Activated CD4-positive, alpha-beta T cell treated with anti-CD3 and anti-CD28 coated beads for 36 hours (primary cell): ENCODE measurements around the gene TM9SF3. TPM values are rescaled to one million over a fixed set of nuclear protein-coding genes. Genes with fewer than 3 reads are reported as not detected.
"Not testable (repeated sequence)": the region's sequence is repeated elsewhere in the genome, so short reads cannot be mapped to it uniquely, and the experiment has no call there.

Source experiments
- ATAC-seq: fragments of 200-7000 bp; cut with Tn5 transposase; one replicate; pipeline ENCODE4 v1.10.0; 2021; ENCODE audit warnings: mild to moderate bottlenecking, moderate library complexity
- CTCF ChIA-PET: fragments of 350-600 bp; sonication (Branson Sonifier 250); formaldehyde crosslinking; loops from one replicate; lab custom pipeline; 2021; ENCODE audit warnings: antibody characterized with exemption; lab: Charles Lee
- POLR2A ChIA-PET: fragments of 350-600 bp; sonication (Branson Sonifier 250); formaldehyde crosslinking; loops from one replicate; lab custom pipeline; 2021; ENCODE audit warnings: antibody characterized with exemption, inconsistent platforms; lab: Charles Lee
- DNase-seq: peaks from one replicate; pipeline ENCODE4 v3.0.0-alpha.2; 2020
- H3K27ac Mint-ChIP-seq: one replicate; pipeline ENCODE4 v1.8.0; 2021; ENCODE audit warnings: mixed read lengths
- H3K27me3 Mint-ChIP-seq: one replicate; pipeline ENCODE4 v1.8.0; 2021; ENCODE audit warnings: mixed read lengths
- H3K36me3 Mint-ChIP-seq: one replicate; pipeline ENCODE4 v1.8.0; 2021; ENCODE audit warnings: low read depth, mixed read lengths
- H3K4me1 Mint-ChIP-seq: one replicate; pipeline ENCODE4 v1.8.0; 2021; ENCODE audit warnings: mixed read lengths
- H3K4me3 Mint-ChIP-seq: one replicate; pipeline ENCODE4 v1.8.0; 2021; ENCODE audit warnings: mild to moderate bottlenecking, moderate library complexity, mixed read lengths
- H3K9me3 Mint-ChIP-seq: one replicate; pipeline ENCODE4 v1.8.0; 2021; ENCODE audit warnings: low read depth, mixed read lengths
- intact Hi-C, 2 experiments: fragments of 100-400 bp; cut with DNase I in 1 of 2; cut with micrococcal nuclease in 1 of 2; formaldehyde crosslinking; loops; one replicate each; pipeline versions ENCODE4 v1.14.2 to v1.15.1; 2022 to 2024; cut with DNase I, micrococcal nuclease
- total RNA-seq, 2 experiments: library from RNA; stranded (reverse); gene quantifications; one replicate each; pipeline ENCODE4 v1.2.3, GENCODE V29; 2021

TM9SF3 gene
- total RNA-seq, 2 experiments from 2014 or later = 45.3 to 70.2 TPM

GRCh38 chr10:96579133-96579532, 7.7 kb downstream of the TM9SF3 start:
- H3K4me1 Mint-ChIP-seq = peaks cover 65% of the 10 kb centered on the region
- ChIA-PET POLR2A (no interaction called here), CTCF (no interaction called here)
- H3K36me3 Mint-ChIP-seq = peaks cover 40% of the 10 kb centered on the region
- H3K27ac Mint-ChIP-seq = no peak overlapping the region
- ATAC-seq = no peak
- H3K27me3 Mint-ChIP-seq = no peaks in the 10 kb centered on the region
- intact Hi-C loops = no loop called here
- no peak for DNase-seq
- H3K4me3 Mint-ChIP-seq = no peak overlapping the region
- no peaks in the 10 kb centered on the region for H3K9me3 Mint-ChIP-seq

GRCh38 chr10:96578633-96579032, 8.2 kb downstream of the TM9SF3 start:
- Mint-ChIP-seq H3K4me1 (peaks cover 65% of the 10 kb centered on the region), H3K27ac (no peak overlapping the region), H3K9me3 (no peaks in the 10 kb centered on the region), H3K36me3 (peaks cover 42% of the 10 kb centered on the region), H3K27me3 (no peaks in the 10 kb centered on the region), H3K4me3 (no peak overlapping the region)
- intact Hi-C loops = no loop called here
- DNase-seq (no peak), ATAC-seq (no peak)
- POLR2A ChIA-PET = no interaction called here
- CTCF ChIA-PET = no interaction called here

- CTCF ChIA-PET = interaction anchor here (0.6 kb wide), 1 partner anchor 1299 kb away, joined by 3 read pairs; no protein-coding TSS in a partner anchor
- ATAC-seq (peak; percentile 33), DNase-seq (no peak)
- peaks cover 41% of the 10 kb centered on the region for H3K36me3 Mint-ChIP-seq
- peak overlapping the region; percentile 20 for H3K27ac Mint-ChIP-seq
- H3K4me1 Mint-ChIP-seq = peaks cover 65% of the 10 kb centered on the region
- intact Hi-C loops = no loop called here
- no peaks in the 10 kb centered on the region for H3K9me3 Mint-ChIP-seq
- H3K27me3 Mint-ChIP-seq = no peaks in the 10 kb centered on the region
- POLR2A ChIA-PET = no interaction called here
- no peak overlapping the region for H3K4me3 Mint-ChIP-seq
Observed at GRCh38 chr10:96578022-96578421, 8.8 kb downstream of the TM9SF3 start.

- H3K4me3 Mint-ChIP-seq = no peak overlapping the region
- peaks cover 68% of the 10 kb centered on the region for H3K4me1 Mint-ChIP-seq
- ChIA-PET POLR2A (interaction anchor here (0.6 kb wide), 1 partner anchor 889 kb away, joined by 4 read pairs; no protein-coding TSS in a partner anchor), CTCF (no interaction called here)
- DNase-seq (no peak), ATAC-seq (no peak)
- intact Hi-C loops = no loop called here
- no peaks in the 10 kb centered on the region for H3K27me3 Mint-ChIP-seq
- no peaks in the 10 kb centered on the region for H3K9me3 Mint-ChIP-seq
- no peak overlapping the region for H3K27ac Mint-ChIP-seq
- H3K36me3 Mint-ChIP-seq = peaks cover 45% of the 10 kb centered on the region
Observed at GRCh38 chr10:96577069-96577468, 9.7 kb downstream of the TM9SF3 start.

GRCh38 chr10:96576277-96576980, 10.4 kb downstream of the TM9SF3 start:
- DNase-seq (no peak), ATAC-seq (no peak)
- Mint-ChIP-seq H3K36me3 (peaks cover 48% of the 10 kb centered on the region), H3K4me1 (peaks cover 68% of the 10 kb centered on the region), H3K27ac (no peak overlapping the region), H3K27me3 (no peaks in the 10 kb centered on the region), H3K9me3 (no peaks in the 10 kb centered on the region), H3K4me3 (no peak overlapping the region)
- ChIA-PET POLR2A (interaction anchor here (0.6 kb wide), 1 partner anchor 890 kb away, joined by 4 read pairs; no protein-coding TSS in a partner anchor), CTCF (no interaction called here)
- intact Hi-C loops = no loop called here

GRCh38 chr10:96574564-96574963, 12.2 kb downstream of the TM9SF3 start:
- ATAC-seq, intact Hi-C loops, H3K4me3 Mint-ChIP-seq, H3K9me3 Mint-ChIP-seq, H3K27ac Mint-ChIP-seq, DNase-seq, POLR2A ChIA-PET, H3K27me3 Mint-ChIP-seq, CTCF ChIA-PET: not testable (repeated sequence)
- peaks cover 41% of the 10 kb centered on the region for H3K36me3 Mint-ChIP-seq
- H3K4me1 Mint-ChIP-seq = peaks cover 56% of the 10 kb centered on the region

- no peak for DNase-seq
- Mint-ChIP-seq H3K9me3 (no peaks in the 10 kb centered on the region), H3K4me1 (peaks cover 59% of the 10 kb centered on the region), H3K36me3 (peaks cover 52% of the 10 kb centered on the region), H3K27ac (no peak overlapping the region), H3K27me3 (no peaks in the 10 kb centered on the region), H3K4me3 (no peak overlapping the region)
- intact Hi-C loops = no loop called here
- CTCF ChIA-PET = no interaction called here
- no peak for ATAC-seq
- POLR2A ChIA-PET = interaction anchor here (0.6 kb wide), 1 partner anchor 773 kb away, joined by 3 read pairs; no protein-coding TSS in a partner anchor
Observed at GRCh38 chr10:96573036-96573435, 13.8 kb downstream of the TM9SF3 start.

GRCh38 chr10:96570983-96571964, 15.5 kb downstream of the TM9SF3 start:
- ChIA-PET POLR2A (interaction anchor here (0.6 kb wide), 1 partner anchor 9 kb away, joined by 3 read pairs; no protein-coding TSS in a partner anchor), CTCF (interaction anchor here (0.6 kb wide), 2 partner anchors 155 to 391 kb away, joined by 3 read pairs; no protein-coding TSS in a partner anchor)
- Mint-ChIP-seq H3K4me1 (peaks cover 57% of the 10 kb centered on the region), H3K36me3 (peaks cover 54% of the 10 kb centered on the region), H3K27me3 (no peaks in the 10 kb centered on the region), H3K9me3 (no peaks in the 10 kb centered on the region), H3K27ac (no peak overlapping the region), H3K4me3 (no peak overlapping the region)
- DNase-seq = no peak
- intact Hi-C loops = no loop called here
- ATAC-seq = no peak

GRCh38 chr10:96570511-96570910, 16.3 kb downstream of the TM9SF3 start:
- POLR2A ChIA-PET = interaction anchor here (0.6 kb wide), 1 partner anchor 10 kb away, joined by 3 read pairs; no protein-coding TSS in a partner anchor
- Mint-ChIP-seq H3K27me3 (no peaks in the 10 kb centered on the region), H3K27ac (no peak overlapping the region), H3K4me3 (no peak overlapping the region), H3K36me3 (peaks cover 52% of the 10 kb centered on the region), H3K9me3 (no peaks in the 10 kb centered on the region), H3K4me1 (peaks cover 62% of the 10 kb centered on the region)
- intact Hi-C loops = no loop called here
- ATAC-seq (no peak), DNase-seq (no peak)
- CTCF ChIA-PET = no interaction called here

- Mint-ChIP-seq H3K27me3 (no peaks in the 10 kb centered on the region), H3K27ac (no peak overlapping the region), H3K9me3 (no peaks in the 10 kb centered on the region), H3K4me1 (peaks cover 52% of the 10 kb centered on the region), H3K4me3 (no peak overlapping the region), H3K36me3 (peaks cover 36% of the 10 kb centered on the region)
- no peak for DNase-seq
- POLR2A ChIA-PET = no interaction called here
- CTCF ChIA-PET = interaction anchor here (0.7 to 1.1 kb wide), 2 partner anchors 12 to 28 kb away, joined by 3 read pairs; no protein-coding TSS in a partner anchor
- intact Hi-C loops = no loop called here
- ATAC-seq = no peak
Observed at GRCh38 chr10:96568402-96568801, 18.4 kb downstream of the TM9SF3 start.

GRCh38 chr10:96565774-96566173, 21.0 kb downstream of the TM9SF3 start:
- peaks cover 36% of the 10 kb centered on the region for H3K4me1 Mint-ChIP-seq
- POLR2A ChIA-PET = no interaction called here
- H3K4me3 Mint-ChIP-seq = no peak overlapping the region
- peaks cover 41% of the 10 kb centered on the region for H3K36me3 Mint-ChIP-seq
- DNase-seq (no peak), ATAC-seq (peak; percentile 80)
- H3K27ac Mint-ChIP-seq = no peak overlapping the region
- CTCF ChIA-PET = interaction anchor here (1.3 kb wide), 1 partner anchor 20 kb away, joined by 6 read pairs; no protein-coding TSS in a partner anchor
- intact Hi-C loops = no loop called here
- no peaks in the 10 kb centered on the region for H3K9me3 Mint-ChIP-seq
- no peaks in the 10 kb centered on the region for H3K27me3 Mint-ChIP-seq
